CD4-positive, alpha-beta T cell treated with Interleukin-21 for 1 hour (primary cell): ENCODE results near the gene POLR2B.
"Not testable (repeated sequence)": the region's sequence is repeated elsewhere in the genome, so short reads cannot be mapped to it uniquely, and the experiment has no call there.

Source experiments
- DNase-seq: peaks from one replicate; pipeline ENCODE4 v3.0.0-alpha.2; 2020

POLR2B gene

DNA sequence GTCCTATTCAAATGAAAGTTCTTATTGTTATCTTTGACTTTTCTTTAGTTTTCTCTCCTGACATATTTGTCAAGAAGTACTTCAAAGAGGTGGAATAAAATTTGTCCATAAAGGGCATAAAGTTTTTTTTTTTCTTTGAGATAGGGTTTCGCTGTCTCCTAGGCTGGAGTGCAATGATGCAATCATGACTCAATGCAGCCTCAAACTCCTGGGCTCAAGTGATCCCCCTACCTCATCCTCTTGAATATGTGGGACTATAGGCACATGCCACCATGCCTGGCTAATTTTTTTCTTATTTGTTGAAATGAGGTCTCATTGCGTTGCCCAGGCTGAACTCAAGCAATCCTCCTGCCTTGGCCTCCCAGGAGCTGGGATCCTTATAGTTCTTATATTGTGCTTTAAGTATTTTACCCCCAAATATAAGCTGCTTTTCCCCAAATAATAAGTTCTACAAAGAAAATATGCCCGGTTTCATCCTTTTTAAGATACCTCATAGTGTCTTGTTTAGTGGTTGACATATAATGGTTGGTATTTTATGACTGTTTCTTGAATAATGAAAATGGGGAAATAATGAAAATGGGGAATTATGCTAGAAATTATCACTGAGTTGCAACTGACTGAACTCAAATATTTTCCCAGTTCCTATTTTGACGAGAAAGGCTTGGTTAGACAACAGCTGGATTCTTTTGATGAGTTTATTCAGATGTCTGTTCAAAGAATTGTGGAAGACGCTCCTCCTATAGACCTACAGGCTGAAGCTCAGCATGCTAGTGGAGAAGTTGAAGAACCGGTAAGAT lies 11.6 kb downstream of the POLR2B start:
- DNase-seq = no peak

DNA sequence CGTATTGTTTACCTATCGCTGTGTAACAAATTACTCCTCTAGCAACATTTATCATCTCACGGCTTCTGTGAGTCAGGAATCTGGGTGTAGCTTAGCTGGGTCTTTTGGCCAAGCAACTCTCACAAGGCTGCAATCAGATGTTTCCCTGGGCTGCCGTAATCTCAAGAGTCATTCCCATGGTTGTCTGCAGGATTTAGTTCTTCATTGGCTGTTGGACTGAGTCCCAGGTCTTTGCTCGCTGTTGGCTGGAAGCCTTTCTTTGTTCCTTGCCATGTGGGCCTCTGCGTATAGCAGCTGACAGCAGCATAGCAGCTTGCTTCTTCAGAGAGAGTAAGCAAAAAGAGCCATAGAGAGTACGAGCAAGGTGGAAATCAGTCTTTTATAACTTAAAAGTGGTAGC lies 16.8 kb downstream of the POLR2B start:
- no peak for DNase-seq

DNA sequence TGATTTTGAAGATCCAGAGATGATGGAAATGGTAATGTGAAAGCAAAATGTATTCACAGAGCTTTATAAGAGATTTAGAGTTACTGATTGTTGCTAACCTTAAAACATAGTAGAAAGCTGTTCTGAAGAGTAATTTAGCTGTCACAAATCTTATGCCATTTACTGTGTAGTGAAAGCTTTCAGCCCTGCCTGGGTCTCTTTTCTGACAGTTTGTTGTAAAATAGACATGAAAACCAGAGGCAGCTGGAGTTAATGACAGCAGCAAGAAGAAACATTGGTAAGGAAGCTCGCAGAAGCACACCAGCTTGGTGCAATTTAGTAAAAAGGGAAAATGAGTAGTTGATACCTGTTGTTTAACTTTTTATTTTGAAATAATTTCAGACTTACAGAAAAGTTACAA lies 21.1 kb downstream of the POLR2B start:
- no peak for DNase-seq

DNA sequence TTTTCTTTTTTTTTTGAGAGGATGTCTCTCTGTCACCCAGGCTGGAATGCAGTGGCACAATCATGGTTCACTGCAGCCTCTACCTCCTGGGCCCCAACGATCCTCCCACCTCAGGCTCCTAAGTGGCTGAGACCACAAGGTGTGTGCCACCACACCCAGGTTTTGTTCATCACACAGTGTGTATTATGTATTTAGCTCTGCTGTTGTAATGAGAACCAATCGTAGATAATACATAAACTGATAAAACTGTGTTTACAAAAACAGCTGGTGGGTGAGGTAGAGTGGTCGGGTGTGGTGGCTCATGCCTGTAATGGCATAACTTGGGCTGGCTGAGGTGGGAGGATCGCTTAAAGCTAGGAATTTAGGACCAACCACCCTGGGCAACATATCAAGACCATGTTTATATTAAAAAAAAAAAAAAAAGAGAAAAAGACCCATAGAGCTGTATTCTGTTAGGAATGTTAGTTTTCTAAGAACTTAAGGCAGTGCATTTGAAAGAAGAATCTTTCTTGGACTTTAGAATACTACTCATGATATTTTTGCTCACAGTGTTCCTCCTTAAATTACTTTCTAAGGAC lies 34.9 kb downstream of the POLR2B start:
- no peak for DNase-seq

DNA sequence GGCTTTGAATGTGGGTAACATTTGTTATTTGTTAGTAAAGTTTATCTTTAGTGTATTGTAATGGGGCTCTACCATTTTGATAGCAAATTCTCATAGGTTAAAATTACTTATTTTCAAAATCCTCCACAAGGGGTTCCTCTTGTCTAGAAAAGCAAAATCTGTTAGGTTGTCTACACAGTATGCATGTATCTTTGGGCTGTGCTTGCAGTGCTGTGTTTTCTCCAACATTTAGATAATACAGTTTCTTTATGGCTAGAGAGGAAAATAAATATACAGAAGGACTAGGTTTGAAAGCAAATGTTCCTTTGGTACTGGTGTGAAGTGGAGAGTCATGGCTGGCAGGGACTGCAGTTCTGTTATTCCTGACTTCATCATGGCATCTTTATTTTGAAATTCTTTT lies 40.3 kb downstream of the POLR2B start:
- no peak for DNase-seq

DNA sequence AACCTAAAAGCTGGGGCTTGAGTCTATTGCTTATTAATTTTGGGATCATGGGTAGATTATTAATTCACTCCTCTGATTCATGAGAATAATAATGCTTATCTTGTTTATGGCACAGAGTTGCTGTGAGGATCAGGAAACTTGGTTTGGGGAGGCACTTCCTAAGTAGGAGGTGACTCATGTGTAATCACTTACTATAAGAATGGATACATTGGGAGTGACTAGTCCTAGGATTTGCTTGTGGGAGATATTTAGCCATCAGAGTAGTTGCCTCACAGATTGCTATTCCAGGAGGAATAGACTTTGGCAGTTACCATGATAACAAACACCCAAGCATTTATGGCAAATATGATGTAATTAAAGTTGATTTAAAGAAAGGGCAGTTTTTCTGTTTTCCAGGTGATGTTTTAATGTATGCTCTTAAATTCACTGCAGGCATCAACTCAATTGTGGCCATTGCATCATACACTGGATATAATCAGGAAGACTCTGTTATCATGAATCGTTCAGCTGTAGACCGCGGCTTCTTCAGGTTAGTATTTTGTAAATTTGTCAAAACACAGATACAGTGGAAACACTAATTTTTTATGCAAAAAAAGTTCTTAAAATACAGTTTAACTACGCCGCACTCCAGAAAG lies 41.9 kb downstream of the POLR2B start:
- no peak for DNase-seq

DNA sequence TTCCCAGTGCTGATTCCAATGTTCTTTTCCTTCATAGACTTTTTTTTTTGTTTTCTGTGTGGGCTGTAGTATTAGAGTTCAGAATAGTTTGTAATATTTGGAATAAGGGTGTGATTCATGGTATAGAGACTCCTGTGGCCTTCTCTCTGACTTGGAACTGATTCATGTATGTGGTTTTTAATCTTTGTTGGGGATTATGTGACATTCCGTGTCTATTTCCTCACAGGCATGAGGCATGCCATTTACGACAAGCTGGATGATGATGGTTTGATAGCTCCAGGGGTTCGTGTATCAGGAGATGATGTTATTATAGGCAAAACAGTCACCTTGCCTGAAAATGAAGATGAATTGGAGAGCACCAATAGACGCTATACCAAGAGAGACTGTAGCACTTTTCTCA lies 44.4 kb downstream of the POLR2B start:
- no peak for DNase-seq

DNA sequence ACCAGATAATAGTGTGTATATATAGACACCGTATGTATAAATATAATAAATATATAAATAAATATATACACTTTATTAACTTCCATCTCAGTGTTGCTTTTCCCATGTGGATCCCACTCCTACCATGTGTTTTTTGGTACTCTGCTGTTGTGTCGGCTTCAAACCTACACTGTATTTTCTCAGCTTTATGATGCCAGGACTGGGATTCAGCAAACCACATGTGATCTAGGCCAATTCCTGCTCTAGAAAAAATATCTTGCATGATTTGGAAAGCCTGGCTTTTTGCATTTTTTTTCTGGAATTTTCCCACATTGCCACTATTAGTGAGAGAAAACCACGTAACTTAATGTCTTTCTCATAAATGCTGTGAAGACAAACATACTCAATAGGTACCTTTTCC lies 55.8 kb downstream of the POLR2B start:
- DNase-seq = no peak

DNA sequence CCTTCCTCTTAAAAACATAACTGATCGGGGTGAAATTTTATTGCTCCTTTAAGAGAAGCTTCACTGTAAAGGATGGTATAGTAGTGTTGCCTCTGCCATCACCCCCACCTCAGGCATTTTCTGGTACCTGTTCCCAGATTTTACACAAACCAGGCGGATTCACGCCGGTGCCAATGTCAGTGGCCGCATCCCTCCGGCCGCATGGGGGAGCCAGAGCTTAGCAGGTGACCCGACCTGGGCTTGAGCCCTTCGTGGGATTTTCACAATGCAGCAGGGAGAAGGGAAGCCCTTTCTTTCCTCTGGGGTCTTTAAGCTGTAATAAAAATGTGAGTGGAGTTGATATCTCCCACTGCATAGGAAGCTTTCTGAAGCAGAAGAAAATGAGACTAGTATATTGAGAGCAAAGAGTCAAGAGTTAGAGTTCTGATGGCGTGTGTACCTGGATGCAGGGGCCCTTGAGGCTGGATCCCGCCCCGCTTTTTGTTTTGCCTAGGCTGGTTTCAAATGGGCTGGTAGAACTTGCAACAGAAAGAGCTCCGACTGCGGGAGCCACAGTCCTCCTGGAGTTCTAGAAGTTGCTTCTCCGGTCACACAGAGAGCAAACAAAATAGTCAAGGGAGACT lies 59.4 kb downstream of the POLR2B start:
- DNase-seq = no peak

DNA sequence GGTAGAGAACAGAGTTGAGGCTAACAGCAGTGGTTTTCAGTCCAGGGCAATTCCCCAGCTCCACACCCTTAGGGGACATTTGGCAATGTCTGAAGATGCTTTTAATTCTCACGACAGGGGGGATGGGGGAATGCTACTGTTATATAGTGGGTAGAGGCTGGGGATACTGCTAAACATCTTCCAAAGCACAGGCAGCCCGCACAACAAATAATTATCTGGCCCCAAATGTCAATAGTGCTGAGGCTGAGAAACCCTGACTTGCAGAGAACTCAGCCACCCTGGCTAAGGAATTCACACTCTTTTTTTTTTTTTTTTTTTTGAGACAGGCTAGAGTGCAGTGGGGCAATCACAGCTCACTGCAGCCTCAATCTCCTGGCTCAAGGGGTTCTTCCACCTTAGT lies 60.6 kb downstream of the POLR2B start:
- no peak for DNase-seq

DNA sequence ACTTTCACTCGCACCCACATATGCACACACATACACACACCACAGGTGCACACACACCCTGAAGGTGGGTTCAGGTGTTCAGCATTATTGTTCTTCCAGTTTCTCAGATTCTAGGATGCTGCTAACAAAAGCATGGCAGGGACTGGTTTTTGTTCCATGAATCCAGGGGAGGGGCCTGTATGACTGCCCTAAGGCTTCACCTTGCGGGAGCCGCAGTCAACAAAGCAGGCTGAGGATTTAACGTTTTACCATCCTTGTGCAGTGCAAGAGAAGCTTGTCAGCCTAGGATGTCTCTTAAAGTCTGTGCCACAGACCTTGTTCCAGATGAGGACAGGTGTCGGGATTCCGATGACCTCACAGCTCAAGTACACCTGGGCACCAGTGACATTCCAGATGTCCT lies 61.8 kb downstream of the POLR2B start:
- DNase-seq = no peak

DNA sequence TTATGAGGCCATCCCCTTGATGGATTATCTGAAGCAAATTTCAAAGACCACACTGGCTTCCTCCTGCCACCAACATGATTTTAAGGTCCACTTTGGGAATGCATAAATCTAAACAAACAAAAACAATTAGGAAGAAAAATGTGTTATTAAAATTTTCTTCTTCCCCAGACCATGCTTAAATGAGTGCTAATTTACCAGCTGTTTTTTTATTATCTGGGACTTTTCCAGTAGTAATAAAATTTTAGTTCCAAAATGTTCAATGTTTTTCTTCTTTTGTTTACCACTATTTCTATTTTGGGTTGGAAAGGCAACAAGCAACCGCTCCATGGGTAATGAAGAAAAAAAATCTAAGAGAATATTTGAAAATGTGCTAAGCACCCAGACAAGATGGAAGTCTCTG lies 62.3 kb downstream of the POLR2B start:
- DNase-seq = no peak

DNA sequence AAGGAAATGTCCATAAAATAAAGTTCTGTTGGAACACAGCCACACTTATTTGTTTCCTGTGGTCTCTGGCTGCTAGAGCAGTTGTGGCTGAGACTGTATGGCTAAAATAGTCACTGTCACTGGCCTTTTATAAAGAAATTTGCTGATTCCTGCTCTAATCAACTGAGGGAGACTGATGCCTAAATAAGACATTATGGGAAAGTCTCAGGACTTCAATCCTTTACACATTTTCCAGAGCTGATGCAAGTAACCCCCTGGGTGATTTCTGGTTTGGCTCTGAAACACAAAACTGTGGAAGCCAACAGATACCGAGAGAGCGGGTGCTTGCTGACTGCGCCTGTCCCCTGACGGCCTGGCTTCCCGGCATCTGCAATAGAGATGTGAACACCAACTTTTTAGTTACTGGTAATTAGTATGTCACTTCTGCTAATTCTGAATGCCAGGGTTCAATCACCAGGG lies 64.0 kb downstream of the POLR2B start:
- DNase-seq = no peak

DNA sequence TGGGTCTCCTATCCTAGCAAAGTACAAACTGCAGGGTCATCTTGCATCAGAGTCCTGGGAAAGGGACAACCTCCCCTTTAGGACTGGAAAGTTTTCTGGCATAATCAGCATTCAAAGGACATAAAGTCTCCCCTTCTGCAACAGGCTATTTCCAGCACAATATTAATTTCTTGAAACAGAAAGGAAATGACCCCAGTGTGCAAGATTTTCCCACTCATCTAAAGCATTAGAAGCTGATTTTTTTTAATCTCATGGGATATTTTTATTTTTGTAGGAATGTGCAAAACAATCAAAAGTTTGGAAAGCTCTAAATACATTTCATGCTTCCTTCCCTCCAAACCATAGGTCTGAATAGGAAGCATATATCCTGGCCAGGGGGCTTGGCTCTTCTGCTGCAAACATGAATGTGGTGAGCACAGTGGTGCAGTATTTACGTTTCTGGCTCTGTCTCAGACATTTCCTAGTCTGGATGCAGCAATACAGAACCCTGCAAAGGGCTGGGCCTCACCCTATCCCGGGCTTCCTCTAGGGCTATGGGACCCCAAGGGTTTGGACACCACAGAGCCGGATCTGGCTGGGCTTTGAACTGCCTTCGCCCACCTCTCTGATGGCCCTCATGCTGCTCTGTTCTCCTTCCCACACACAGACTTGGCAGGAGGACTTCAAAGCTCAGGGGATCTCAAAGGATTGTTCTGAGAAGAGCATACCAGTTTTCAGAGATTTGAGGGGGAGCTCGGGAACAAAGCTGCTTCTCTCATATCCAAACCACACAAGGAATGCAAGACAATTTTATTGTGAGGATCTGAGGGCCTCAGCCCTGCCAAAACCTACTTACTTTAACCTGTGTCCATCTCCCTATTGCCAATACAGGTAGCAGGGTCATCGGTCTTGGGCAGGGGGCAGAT lies 64.9 kb downstream of the POLR2B start:
- DNase-seq = no peak

DNA sequence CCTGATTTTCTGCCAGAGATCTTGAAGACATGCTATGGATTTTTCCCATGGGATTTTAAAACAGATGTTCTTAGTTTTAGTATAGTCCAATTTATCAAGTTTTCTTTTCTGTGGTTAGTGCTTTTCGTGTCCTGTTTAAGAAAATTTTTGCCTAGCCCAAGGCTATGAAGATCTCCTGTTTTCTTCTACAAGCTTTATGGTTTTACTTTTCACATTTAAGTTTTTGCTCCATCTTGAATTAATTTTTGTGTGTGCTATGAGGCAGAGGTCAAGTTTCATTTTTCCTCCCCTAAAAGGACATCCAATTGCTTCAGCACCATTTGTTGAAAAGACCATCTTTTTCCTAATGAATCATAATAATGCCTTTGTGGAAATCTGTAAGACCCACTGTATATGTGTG lies 65.6 kb downstream of the POLR2B start:
- DNase-seq = no peak

DNA sequence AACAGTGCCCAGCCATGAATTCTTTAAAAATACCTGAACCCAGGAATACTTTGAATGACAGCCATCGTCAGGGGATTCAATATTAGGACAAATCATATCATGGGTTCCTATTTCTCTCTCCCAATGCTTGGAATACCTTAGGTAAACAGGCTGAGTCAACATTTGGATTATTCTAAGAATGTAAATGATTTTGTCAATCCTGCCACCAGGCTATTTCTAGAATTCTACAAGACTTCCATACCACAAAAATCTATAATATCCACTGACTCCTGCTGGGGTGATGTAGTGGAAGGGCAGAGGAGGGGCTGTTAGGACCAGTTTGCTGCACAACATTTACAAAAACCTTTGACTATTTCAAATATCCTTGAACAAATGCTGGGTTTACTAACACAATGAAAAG lies 66.3 kb downstream of the POLR2B start:
- DNase-seq = no peak

DNA sequence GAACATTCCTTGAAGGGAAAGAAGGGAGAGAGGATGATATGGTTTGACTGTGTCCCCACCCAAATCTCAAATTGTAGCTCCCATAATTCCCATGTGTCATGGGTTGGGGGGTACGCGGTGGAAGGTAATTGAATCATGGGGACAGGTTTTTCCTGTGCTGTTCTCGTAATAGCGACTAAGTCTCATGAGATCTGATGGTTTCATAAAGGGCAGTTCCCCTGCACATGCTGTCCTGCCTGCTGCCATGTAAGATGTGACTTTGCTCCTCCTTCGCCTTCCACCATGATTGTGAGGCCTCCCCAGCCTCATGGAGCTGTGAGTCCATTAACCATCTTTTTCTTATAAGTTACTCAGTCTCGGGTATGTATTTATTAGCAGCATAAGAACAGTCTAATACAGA lies 68.3 kb downstream of the POLR2B start:
- not testable (repeated sequence) for DNase-seq

DNA sequence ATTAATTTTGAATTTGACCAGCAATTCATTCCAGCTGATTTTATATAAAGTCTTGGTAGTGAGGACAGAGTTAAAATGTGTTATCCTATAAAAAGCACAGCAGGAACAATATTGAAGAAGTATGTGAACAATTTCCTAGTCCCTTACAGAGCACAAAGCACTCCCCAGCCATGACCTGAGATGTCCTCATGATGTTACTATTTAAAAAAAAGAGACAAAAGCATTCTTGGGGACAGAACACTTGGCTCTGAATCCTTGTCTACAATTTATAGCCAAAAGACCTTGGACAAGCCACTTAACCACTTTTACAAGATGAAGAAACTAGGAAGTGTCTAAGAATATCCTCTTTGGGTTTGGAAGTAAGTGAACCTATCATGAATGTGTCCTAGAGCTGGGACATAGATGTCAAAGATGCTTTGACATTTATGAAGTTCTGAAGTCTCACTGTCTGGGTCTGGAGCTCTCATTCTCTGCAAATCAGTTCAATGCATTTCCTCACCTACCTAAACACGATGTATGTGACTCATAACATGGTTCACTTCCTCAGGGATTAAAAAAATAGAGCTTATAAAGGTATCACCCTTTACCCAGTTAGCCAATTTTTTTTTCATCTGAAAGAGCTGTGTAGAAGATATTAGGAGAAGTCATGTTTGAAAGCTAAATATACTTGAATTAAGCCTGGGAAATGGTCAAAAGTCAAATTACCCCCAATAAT lies 70.1 kb downstream of the POLR2B start:
- no peak for DNase-seq

DNA sequence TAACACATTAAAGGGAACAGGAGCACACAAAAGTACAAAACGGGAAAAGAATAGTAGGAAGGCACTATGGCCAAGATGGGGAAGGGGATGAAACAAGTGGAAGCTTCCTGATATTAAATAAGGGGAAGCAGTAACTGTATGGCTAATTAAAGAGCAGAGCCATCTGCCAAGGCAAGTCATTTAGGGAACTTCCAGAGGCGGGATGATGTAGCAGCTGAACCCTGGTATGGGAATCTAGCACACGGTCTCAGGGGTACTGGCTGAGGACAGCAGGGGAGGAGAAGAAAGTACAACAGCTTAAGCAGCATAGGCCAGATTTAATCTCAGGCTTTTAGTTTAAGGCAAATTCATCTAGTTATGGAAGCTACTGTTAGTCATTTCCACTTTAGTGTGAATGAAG lies 72.4 kb downstream of the POLR2B start:
- DNase-seq = no peak

DNA sequence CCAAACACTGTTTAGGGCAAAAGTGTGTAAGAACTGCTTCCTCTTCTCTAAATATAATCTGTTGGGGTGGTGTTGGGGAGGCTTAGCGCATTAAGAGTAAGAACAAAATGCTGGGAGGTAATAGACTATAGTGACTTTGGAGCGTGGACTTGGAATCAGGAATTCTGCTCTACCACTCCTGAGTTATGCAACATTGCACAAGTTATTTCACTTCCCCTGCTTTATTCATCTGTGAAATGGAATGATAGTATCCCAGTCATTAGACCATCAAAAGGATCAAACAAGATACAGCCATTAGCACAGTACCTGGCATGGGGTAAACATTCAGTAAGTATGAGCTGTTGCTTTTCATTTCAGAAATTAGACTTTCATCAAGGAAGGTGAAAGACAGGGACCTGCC lies 72.8 kb downstream of the POLR2B start:
- no peak for DNase-seq

DNA sequence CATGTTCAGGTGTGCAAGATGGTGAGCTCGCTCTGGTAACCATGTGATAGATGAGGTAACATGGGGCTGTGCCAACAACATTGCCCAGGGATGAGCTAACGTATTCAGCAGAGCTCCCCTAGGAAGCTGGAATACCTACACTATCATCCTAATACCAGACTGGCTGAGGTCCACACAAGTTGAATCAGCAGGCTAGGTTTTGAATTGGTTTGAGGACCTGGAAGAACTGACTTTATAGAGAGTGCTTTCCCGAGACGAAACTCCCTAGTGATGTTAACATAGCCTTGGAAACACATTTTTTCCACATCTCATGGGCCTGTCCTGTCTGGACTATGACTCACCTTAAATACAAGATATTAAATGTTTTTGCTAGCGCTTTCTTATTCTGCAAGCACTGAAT lies 74.8 kb downstream of the POLR2B start:
- no peak for DNase-seq

DNA sequence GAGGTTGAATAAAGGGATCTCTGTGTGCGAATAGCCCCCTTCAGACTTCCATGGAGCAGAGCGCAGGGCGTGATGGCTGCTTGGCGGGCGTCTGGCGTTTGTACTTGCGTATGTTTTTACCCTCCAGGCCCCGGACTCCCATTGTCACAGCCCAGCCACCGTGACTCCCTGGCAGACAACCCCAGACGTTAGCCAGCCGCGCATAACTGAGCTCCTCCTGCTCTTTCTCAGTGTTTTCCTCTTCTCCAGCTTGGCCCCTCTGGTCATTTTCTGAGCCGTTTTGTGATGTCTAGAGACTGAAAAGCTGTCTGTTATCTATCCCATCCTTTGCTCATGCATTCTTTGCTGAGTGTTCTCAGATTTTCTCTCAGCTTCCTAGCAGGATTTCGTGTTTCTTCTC lies 77.2 kb downstream of the POLR2B start:
- DNase-seq = no peak
